ENCODE data around the gene ADCY6. TPM values are rescaled to one million over a fixed set of nuclear protein-coding genes. Genes with fewer than 3 reads are reported as not detected.

The ADCY6 gene
- total RNA-seq, 1 donor from 2014 or later = 58.5 TPM

- no peak for DNase-seq (ENCODE audit: low spot score)
Measured at GRCh38 chr12:48786591-48787544, 2.0 kb downstream of the ADCY6 start.

- DNase-seq (ENCODE audit: low spot score) = no peak
Measured at GRCh38 chr12:48783432-48783831, 5.5 kb downstream of the ADCY6 start.

GRCh38 chr12:48782457-48783395 lies 6.2 kb downstream of the ADCY6 start:
- no peak for DNase-seq (ENCODE audit: low spot score)

GRCh38 chr12:48781750-48782456 lies 7.0 kb downstream of the ADCY6 start:
- DNase-seq (ENCODE audit: low spot score) = no peak

GRCh38 chr12:48780381-48781025 lies 8.4 kb downstream of the ADCY6 start:
- DNase-seq (ENCODE audit: low spot score) = no peak

- no peak for DNase-seq (ENCODE audit: low spot score)
Measured at GRCh38 chr12:48779869-48780268, 9.0 kb downstream of the ADCY6 start.

GRCh38 chr12:48777501-48778400 lies 11.1 kb downstream of the ADCY6 start:
- DNase-seq (ENCODE audit: low spot score) = no peak

GRCh38 chr12:48776956-48777355 lies 11.9 kb downstream of the ADCY6 start:
- DNase-seq (ENCODE audit: low spot score) = no peak

- DNase-seq (ENCODE audit: low spot score) = no peak
Measured at GRCh38 chr12:48775991-48776649, 12.8 kb downstream of the ADCY6 start.

GRCh38 chr12:48775299-48775698 lies 13.6 kb downstream of the ADCY6 start:
- no peak for DNase-seq (ENCODE audit: low spot score)

- DNase-seq (ENCODE audit: low spot score) = no peak
Measured at GRCh38 chr12:48774516-48774915, 14.4 kb downstream of the ADCY6 start.

GRCh38 chr12:48773686-48774085 lies 15.2 kb downstream of the ADCY6 start:
- no peak for DNase-seq (ENCODE audit: low spot score)

GRCh38 chr12:48771588-48772112 lies 17.2 kb downstream of the ADCY6 start:
- DNase-seq (ENCODE audit: low spot score) = no peak

- no peak for DNase-seq (ENCODE audit: low spot score)
Measured at GRCh38 chr12:48770756-48771155, 18.1 kb downstream of the ADCY6 start.

GRCh38 chr12:48768736-48769135 lies 20.2 kb downstream of the ADCY6 start:
- DNase-seq (ENCODE audit: low spot score) = no peak

GRCh38 chr12:48768147-48768546 lies 20.7 kb downstream of the ADCY6 start:
- DNase-seq (ENCODE audit: low spot score) = no peak

- no peak for DNase-seq (ENCODE audit: low spot score)
Measured at GRCh38 chr12:48767521-48767920, 21.4 kb downstream of the ADCY6 start.

- no peak for DNase-seq (ENCODE audit: low spot score)
Measured at GRCh38 chr12:48767047-48767446, 21.8 kb downstream of the ADCY6 start.

- DNase-seq (ENCODE audit: low spot score) = no peak
Measured at GRCh38 chr12:48765753-48766162, 23.1 kb downstream of the ADCY6 start.
